Memory B cell (primary cell): ENCODE data around the gene MCTP2.

ENCODE experiments used
- ATAC-seq: fragments of 150-1000 bp; cut with Tn5 transposase; 2 replicates; pipeline ENCODE4 v1.10.0; 2021; ENCODE audit warnings: low read depth, mild to moderate bottlenecking, moderate library complexity
- DNase-seq, 2 donors: peaks; one replicate each; pipeline ENCODE4 v3.0.0; 2022; ENCODE audit warnings: low spot score in 2 of 2
- H3K27ac Mint-ChIP-seq: one replicate; pipeline ENCODE4 v1.8.0; 2022; ENCODE audit warnings: mild to moderate bottlenecking, moderate library complexity, mixed read lengths
- H3K27me3 Mint-ChIP-seq: one replicate; pipeline ENCODE4 v1.8.0; 2022; ENCODE audit warnings: mixed read lengths
- H3K36me3 Mint-ChIP-seq: one replicate; pipeline ENCODE4 v1.8.0; 2022; ENCODE audit warnings: mild to moderate bottlenecking, mixed read lengths
- H3K4me1 Mint-ChIP-seq: one replicate; pipeline ENCODE4 v1.8.0; 2022; ENCODE audit warnings: mixed read lengths
- H3K4me3 Mint-ChIP-seq: one replicate; pipeline ENCODE4 v1.8.0; 2022; ENCODE audit warnings: mild to moderate bottlenecking, moderate library complexity, mixed read lengths
- H3K9me3 Mint-ChIP-seq: one replicate; pipeline ENCODE4 v1.8.0; 2022; ENCODE audit warnings: mixed read lengths

The MCTP2 gene

DNA sequence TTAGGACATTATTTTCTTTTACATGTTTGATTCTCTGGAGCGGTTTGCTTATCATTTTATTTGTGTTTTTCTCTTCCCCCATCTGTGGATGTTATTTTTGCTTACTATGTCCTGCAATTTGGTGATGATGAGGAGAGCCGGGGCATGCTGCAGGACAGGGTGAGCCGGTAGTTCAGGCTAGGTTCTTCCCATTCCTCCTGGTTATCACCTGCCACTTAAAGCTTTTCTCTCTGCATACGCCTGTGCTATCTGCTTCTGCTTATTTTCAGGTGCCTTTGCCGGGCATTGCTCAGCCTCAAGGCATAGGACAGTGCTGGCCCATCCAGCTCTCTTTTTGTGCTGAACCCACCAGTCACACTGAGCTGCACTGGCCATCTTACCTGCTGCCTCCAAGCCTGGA lies 85.8 kb downstream of the MCTP2 start:
- H3K4me1 Mint-ChIP-seq: no peaks in the 10 kb centered on the region
- peaks cover 41% of the 10 kb centered on the region for H3K36me3 Mint-ChIP-seq
- no peak overlapping the region for H3K4me3 Mint-ChIP-seq
- H3K9me3 Mint-ChIP-seq: no peaks in the 10 kb centered on the region
- no peak for DNase-seq
- H3K27ac Mint-ChIP-seq: peak overlapping the region; percentile 42
- ATAC-seq: no peak
- no peaks in the 10 kb centered on the region for H3K27me3 Mint-ChIP-seq

DNA sequence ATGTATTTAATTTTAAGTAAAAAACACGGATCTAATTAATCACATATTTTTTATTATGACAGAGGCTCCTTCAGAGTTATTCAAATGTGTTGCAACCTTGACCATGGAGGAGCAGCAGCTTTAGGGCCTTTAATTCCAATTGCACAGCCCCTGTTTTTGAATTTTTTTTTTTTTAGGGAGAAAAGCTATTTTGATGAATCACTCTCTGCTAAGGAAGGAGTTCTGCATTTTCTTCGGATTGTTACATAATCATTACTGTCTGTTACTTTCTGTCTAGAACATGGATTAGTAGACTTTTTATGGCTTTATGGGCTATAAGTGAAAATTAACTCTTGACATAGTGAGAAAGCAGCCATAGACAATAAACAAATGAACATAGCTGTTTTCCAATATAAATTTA lies 90.8 kb downstream of the MCTP2 start:
- H3K4me3 Mint-ChIP-seq: no peak overlapping the region
- no peaks in the 10 kb centered on the region for H3K27me3 Mint-ChIP-seq
- peaks cover 24% of the 10 kb centered on the region for H3K36me3 Mint-ChIP-seq
- H3K4me1 Mint-ChIP-seq: peaks cover 7% of the 10 kb centered on the region
- DNase-seq (no peak), ATAC-seq (no peak)
- H3K27ac Mint-ChIP-seq: no peak overlapping the region
- no peaks in the 10 kb centered on the region for H3K9me3 Mint-ChIP-seq

DNA sequence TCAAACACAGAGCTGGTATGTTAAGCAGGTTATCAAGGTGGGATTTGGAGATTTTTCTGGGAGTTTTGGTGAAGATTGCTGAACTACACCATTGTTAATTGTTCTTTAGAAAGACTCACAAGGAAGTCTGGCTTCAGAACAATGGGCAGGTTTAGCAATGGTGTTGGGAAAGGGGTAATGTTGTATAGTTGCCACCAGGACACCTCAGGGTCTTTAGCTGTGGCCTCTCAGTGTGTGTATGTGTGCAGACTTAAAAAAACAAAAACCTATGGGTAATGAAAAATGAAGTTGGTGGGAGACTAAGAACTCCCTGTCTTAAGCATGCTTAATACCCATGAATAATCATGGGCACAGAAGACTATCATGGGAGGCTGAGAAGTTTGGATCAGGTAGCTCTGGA lies 91.7 kb downstream of the MCTP2 start:
- H3K4me3 Mint-ChIP-seq: no peak overlapping the region
- H3K36me3 Mint-ChIP-seq: peaks cover 19% of the 10 kb centered on the region
- peaks cover 10% of the 10 kb centered on the region for H3K4me1 Mint-ChIP-seq
- H3K27me3 Mint-ChIP-seq: no peaks in the 10 kb centered on the region
- ATAC-seq (no peak), DNase-seq (no peak)
- H3K9me3 Mint-ChIP-seq: no peaks in the 10 kb centered on the region
- H3K27ac Mint-ChIP-seq: no peak overlapping the region

DNA sequence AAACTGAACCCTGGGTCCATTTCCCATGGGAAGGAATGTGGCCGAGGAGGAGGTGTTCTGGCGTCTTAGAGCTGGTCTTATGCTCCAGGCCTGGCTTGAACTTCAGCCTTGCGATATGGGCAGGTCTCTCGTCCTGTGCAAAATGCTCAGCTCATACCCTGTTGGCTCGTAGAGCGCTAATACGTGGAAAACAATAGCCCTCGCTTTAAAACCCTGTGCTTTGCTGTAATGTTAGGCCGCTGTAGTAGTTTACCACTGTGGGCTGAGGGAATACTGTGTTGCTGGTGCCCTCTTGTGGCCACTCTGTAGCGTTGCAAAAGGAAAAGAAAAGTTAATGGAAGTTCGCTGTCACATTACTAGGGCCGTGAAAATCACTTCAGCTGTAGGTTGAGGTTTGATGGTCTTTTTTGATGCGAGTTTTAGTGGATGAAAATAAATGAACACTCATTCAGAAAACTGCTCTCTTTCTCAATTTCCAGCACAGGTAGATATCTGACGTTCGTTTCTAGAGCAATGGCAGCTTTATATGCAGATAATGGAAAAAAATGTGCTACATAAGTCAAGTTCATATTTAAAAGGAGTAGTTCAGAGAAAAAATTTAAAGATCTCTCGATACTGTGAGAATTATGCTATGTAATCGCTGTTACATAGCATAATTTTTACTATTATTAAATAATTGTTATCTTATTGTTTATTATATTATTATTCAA lies 92.9 kb downstream of the MCTP2 start:
- ATAC-seq: peak; percentile 87
- H3K27ac Mint-ChIP-seq: no peak overlapping the region

DNA sequence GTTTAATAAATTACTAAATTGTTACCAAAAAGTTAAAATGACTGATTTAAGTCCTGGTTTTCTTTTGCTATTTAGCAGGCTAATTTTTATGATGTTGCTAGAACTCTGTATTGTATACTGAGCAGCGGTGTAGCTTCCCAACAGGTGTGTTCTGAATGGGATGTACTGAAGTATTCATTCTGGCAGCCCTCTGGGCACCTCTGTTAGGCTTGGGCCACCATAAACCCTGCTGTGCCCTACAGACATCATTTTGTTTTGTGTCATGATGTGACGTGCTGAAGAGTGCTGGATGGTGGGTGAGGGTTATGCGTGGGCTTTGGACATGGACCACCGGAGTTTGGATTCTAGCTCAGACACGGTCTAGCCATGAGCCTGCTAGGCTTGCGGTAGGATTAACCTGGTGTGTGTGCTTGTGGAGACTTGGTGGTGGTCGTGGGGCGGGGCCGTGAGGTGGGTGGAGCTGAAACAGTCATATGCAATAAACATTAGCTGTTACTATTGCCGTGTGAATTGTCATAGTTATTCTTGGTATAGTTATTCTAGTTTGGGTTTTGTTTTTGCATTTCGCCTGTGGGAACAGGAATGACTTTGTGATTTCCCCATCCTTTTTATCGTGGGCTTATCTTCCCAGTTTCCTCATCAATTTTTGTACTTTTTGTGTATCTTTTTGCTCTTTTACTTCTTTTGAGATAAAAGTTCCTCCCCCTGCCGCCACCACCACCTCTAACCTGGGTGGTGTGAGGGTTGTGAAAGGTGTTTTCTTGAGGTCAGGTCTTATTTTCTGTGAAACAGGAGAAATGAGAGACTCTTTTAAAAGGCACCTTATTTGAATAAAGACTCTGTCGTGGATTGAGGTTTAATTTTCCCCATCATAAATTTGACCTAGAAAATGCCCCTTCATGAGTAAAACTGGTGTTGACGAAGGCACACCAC lies 93.7 kb downstream of the MCTP2 start:
- DNase-seq: no peak
- Mint-ChIP-seq H3K4me3 (no peak overlapping the region), H3K36me3 (peaks cover 21% of the 10 kb centered on the region), H3K27ac (no peak overlapping the region), H3K9me3 (no peaks in the 10 kb centered on the region), H3K4me1 (peaks cover 10% of the 10 kb centered on the region), H3K27me3 (no peaks in the 10 kb centered on the region)
- ATAC-seq: no peak

More for the DNA sequence above, 92.9 kb downstream of the MCTP2 start:
- Mint-ChIP-seq H3K4me3 (no peak overlapping the region), H3K36me3 (peaks cover 17% of the 10 kb centered on the region), H3K4me1 (peaks cover 10% of the 10 kb centered on the region), H3K9me3 (no peaks in the 10 kb centered on the region), H3K27me3 (no peaks in the 10 kb centered on the region)
- peak; percentile 48 to 54 for DNase-seq

DNA sequence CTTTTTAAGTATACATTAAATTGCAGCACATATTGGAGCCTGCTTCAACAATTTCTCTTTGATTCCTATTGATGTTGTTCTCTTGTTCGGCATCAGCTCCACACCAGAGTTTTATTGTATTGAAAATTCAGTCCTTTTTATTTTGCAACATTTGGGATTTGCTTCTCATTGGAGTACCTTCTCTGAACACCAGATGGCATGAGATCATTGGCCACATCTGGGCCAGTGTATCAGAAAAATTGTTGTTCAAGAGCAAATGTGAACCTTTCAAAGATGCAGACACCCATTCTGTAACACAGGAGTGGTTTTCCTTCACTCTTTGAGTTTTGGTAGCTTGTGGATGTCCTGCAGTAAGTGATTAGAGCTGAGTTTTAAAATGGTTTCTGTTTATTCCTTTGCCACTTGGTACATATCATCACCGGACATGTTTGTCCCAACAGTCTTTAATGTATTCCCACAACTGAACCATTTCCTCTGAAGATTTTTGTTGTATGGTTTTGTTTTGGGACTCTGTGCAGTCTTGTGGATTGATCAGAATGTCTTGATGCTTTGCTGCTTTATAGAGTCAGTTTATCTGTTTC lies 96.1 kb downstream of the MCTP2 start:
- no peak for DNase-seq
- peaks cover 17% of the 10 kb centered on the region for H3K36me3 Mint-ChIP-seq
- no peak overlapping the region for H3K27ac Mint-ChIP-seq
- no peak overlapping the region for H3K4me3 Mint-ChIP-seq
- ATAC-seq: no peak
- H3K27me3 Mint-ChIP-seq: no peaks in the 10 kb centered on the region
- H3K4me1 Mint-ChIP-seq: peaks cover 16% of the 10 kb centered on the region
- no peaks in the 10 kb centered on the region for H3K9me3 Mint-ChIP-seq

DNA sequence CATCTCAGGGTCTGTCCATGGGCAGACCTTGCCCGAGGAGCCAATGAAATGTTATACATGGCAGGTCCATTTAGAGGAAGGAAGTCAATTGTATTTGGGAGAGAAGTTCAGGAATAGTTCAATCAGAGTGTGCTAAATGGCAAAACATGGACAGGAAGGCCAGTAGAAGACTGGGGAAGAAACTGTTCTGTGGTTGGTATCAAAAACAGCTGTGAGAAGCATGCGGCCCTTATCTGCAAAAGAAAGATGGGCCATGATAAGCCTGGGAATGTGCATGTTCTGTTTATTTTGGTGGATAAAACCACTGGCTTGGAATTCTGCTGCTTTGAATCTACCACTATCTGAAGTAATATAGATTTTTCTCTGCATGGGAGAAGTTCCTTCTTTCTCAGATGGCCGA lies 100.4 kb downstream of the MCTP2 start:
- no peaks in the 10 kb centered on the region for H3K9me3 Mint-ChIP-seq
- no peak for ATAC-seq
- H3K27me3 Mint-ChIP-seq: no peaks in the 10 kb centered on the region
- no peak overlapping the region for H3K27ac Mint-ChIP-seq
- DNase-seq: no peak
- H3K36me3 Mint-ChIP-seq: peaks cover 21% of the 10 kb centered on the region
- H3K4me1 Mint-ChIP-seq: peaks cover 14% of the 10 kb centered on the region
- no peak overlapping the region for H3K4me3 Mint-ChIP-seq

DNA sequence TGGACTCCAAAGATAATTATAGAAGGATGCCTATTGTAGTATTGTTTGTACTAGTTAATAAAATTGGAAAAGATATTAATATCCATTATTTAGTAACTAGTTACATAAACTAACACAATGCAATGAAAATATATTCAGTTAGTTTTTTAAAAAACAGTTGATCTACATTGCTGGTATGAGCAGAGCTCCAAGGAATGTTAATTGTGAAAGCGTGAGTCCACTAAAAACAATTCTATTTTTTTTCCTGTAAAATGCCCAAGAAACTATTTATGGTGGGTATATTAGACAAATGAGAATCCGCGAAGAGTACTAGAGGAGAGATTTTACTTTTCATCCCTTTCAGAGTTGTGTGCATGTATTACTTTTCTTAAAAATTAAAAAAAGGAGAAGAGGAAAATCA lies 104.3 kb downstream of the MCTP2 start:
- H3K9me3 Mint-ChIP-seq: no peaks in the 10 kb centered on the region
- DNase-seq (no peak), ATAC-seq (no peak)
- H3K36me3 Mint-ChIP-seq: peaks cover 14% of the 10 kb centered on the region
- H3K27ac Mint-ChIP-seq: no peak overlapping the region
- H3K4me3 Mint-ChIP-seq: no peak overlapping the region
- H3K27me3 Mint-ChIP-seq: no peaks in the 10 kb centered on the region
- H3K4me1 Mint-ChIP-seq: peaks cover 11% of the 10 kb centered on the region

DNA sequence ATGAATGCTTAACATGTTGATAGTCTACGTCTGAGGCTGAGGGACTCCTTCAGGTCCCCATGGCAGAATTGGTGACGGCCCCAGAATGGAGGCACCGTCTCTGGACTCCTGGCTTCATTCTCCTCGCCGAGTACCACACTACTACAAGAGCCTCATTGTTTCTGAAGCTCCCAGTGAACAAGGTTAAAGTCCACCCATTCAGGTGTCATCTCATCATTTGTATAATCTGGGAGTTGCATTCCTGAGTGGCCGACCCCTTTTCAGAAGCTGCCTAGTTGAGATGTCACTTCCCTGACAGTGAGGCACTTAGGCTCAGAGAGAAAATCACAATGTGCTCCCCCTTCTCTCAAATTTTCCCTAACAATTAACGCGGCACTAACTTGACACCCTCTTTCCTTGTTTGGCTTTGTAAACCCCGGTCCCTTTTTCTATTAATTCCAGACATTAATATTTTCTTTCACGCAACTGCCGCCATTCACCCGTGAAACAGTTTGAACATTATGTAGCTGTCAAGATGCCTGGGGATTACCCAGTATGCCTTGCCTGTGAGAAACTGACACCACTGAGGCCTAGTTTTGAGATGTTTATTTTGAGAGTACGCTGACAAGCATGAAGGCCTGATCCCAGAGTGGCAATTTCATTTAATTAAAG lies 105.6 kb downstream of the MCTP2 start:
- Mint-ChIP-seq H3K36me3 (peaks cover 12% of the 10 kb centered on the region), H3K27me3 (no peaks in the 10 kb centered on the region), H3K4me3 (no peak overlapping the region), H3K4me1 (peaks cover 5% of the 10 kb centered on the region), H3K9me3 (no peaks in the 10 kb centered on the region), H3K27ac (no peak overlapping the region)
- ATAC-seq (no peak), DNase-seq (no peak)

DNA sequence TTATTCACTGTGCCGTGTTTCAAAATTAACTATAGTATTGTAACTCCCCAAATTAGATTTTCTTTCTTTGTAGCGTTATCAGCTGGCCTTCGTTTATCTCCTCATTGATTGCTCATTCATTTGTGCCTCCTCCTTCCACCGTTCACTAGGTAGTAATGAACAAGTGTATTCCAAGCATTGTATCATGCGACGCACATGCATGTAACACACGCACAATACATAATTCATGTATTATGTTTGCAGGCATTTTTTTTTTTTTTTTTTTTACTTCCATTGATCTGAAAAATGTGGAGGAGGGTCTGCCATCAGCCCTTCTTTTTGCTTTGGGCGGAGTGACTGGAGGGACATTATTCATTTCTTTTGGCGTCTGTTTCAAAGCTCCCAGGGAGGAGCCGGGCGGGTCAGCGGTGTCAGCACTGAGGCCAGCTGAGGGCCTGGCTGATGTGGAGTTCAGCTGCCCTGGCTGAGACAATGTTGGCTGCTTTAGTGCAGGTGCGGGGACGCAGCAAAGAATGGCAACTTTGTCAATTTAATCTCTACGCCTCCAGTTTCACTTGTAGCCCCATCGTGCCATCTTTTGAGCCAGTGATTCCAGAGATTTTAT lies 107.0 kb downstream of the MCTP2 start:
- no peak overlapping the region for H3K4me3 Mint-ChIP-seq
- peaks cover 12% of the 10 kb centered on the region for H3K36me3 Mint-ChIP-seq
- H3K27me3 Mint-ChIP-seq: no peaks in the 10 kb centered on the region
- ATAC-seq (no peak), DNase-seq (no peak)
- no peak overlapping the region for H3K27ac Mint-ChIP-seq
- peaks cover 5% of the 10 kb centered on the region for H3K4me1 Mint-ChIP-seq
- H3K9me3 Mint-ChIP-seq: no peaks in the 10 kb centered on the region

DNA sequence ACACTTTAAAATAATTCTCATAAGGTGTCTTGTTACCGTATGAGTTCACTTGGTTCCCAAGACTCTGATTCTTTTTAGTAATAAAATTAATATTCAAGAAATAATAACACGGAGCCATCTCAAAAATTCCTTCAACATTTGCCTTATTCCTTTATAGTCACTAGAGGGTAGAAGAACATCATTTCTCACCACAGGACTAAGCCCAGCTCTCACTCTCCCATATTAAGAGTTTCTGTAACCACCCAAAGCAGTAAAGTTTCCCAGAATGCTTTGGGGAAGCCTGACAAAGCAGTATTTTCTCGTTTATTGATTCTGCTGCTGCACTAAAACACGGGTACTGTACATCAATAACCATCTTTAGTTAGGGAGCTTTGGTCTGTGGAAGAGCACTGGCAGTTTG lies 114.9 kb downstream of the MCTP2 start:
- H3K4me3 Mint-ChIP-seq: no peak overlapping the region
- no peaks in the 10 kb centered on the region for H3K9me3 Mint-ChIP-seq
- DNase-seq (no peak), ATAC-seq (no peak)
- peaks cover 25% of the 10 kb centered on the region for H3K36me3 Mint-ChIP-seq
- H3K4me1 Mint-ChIP-seq: no peaks in the 10 kb centered on the region
- H3K27me3 Mint-ChIP-seq: no peaks in the 10 kb centered on the region
- H3K27ac Mint-ChIP-seq: no peak overlapping the region

DNA sequence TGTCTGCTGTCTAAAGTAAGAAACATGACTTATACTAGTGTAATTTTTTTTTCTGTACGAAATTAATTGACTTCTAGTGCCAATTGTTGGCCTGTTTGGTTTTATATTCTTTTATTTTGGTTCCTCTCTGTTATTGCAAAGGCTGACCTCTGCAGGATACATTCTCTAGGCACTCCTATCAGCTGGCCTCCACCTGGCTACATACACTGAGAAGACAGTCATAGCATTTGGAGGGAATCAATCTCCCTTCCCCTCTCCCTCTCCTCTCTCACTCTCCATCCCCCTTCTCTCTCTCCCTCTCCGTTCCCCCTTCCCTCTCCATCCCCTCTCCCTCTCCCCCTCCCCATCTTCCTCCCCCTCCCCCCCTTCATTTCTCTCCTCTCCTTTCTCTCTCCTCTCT lies 116.7 kb downstream of the MCTP2 start:
- Mint-ChIP-seq H3K27ac (peak overlapping the region; percentile 2), H3K36me3 (peaks cover 37% of the 10 kb centered on the region), H3K4me3 (no peak overlapping the region), H3K9me3 (no peaks in the 10 kb centered on the region), H3K4me1 (no peaks in the 10 kb centered on the region), H3K27me3 (no peaks in the 10 kb centered on the region)
- ATAC-seq (no peak), DNase-seq (no peak)

DNA sequence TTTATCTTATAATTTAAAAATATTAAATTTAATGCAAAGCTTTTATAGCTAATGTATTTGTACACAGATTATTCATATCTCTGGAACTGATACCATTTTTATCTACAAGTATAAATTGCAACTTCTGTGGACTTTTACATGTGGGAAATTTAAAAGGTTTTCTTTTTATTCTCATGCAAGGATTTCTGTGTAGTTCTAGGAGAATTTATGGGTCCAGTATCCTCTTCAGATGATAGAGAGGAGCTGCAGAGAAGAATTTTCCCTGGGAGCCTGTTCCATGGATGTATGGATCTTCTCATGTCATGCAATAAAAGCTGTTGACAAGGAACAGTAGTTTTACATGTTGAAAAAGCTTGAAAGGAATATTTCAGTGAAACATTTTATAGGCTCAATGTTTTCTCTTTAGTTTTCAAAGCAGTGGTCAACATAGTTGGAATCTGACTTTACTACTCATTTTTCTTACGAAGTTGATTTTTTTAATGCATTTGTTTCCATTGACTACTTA lies 119.7 kb downstream of the MCTP2 start:
- no peak for ATAC-seq
- peaks cover 41% of the 10 kb centered on the region for H3K36me3 Mint-ChIP-seq
- no peak overlapping the region for H3K4me3 Mint-ChIP-seq
- DNase-seq: no peak
- H3K4me1 Mint-ChIP-seq: peaks cover 4% of the 10 kb centered on the region
- H3K9me3 Mint-ChIP-seq: no peaks in the 10 kb centered on the region
- no peak overlapping the region for H3K27ac Mint-ChIP-seq
- no peaks in the 10 kb centered on the region for H3K27me3 Mint-ChIP-seq
